ENCODE results near the gene EDN1.

DNA sequence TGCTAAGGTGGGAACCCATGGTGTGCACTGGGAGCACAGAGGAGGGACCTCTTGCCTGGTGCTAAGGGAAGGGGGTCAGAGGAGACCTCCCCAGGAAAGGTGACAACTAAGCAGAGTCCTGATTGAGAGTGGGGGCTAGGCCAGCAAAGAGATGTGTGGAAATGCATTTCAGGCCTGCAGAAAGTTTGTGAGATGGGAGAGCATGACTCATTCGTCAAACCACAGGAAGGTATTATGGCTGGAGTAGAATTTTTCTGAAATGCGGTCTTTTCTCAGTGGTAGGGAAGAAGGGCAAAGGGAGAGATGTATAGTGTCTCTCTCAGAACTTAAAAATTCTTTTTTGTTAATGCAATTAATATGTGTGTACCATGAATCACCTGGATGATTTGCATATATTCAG, 23.6 kb upstream of the EDN1 start:
- TF ChIP-seq POLR2A (IDR thresholded peaks at IDR 0.05) = no peak
- TF ChIP-seq, protein P1, sequence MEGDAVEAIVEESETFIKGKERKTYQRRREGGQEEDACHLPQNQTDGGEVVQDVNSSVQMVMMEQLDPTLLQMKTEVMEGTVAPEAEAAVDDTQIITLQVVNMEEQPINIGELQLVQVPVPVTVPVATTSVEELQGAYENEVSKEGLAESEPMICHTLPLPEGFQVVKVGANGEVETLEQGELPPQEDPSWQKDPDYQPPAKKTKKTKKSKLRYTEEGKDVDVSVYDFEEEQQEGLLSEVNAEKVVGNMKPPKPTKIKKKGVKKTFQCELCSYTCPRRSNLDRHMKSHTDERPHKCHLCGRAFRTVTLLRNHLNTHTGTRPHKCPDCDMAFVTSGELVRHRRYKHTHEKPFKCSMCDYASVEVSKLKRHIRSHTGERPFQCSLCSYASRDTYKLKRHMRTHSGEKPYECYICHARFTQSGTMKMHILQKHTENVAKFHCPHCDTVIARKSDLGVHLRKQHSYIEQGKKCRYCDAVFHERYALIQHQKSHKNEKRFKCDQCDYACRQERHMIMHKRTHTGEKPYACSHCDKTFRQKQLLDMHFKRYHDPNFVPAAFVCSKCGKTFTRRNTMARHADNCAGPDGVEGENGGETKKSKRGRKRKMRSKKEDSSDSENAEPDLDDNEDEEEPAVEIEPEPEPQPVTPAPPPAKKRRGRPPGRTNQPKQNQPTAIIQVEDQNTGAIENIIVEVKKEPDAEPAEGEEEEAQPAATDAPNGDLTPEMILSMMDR (IDR thresholded peaks at IDR 0.05) = no peak
